K562 treated with DMSO at 1 percent for 4 hours (cell line): ENCODE data around the gene TAF11L10. TPM values are rescaled to one million over a fixed set of nuclear protein-coding genes. Genes with fewer than 3 reads are reported as not detected.

Experiments
- total RNA-seq: library from RNA; unstranded; fragments of 300-600 nt; gene quantifications from 2 replicates; pipeline ENCODE4 v1.2.3, GENCODE V29; 2022; ENCODE audit not compliant: insufficient read depth

Gene TAF11L10
- total RNA-seq, result not detected in 2 replicates

DNA sequence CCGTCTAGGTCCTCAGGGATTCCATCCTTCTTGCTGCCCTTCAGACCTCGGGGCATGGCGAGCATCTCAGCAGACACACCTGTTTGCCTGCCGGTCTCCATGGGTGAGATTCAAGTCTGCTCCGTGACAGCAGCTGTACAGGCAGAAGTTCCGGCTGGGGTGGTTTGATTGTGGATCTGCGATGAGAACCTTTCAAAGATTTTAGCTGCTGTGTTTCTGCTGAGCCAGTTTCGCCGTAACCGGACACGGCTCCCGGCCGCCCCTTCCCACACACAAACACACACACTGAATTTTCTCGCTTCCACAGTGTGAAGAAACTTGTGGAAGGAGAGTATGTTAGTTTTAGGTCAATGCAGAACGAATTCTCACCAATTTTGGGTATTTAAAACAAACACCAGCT is at the start of gene TAF11L10:
TAF11L10 (minus strand) TSS at position 101 of the 400 bp plus-strand sequence.

DNA sequence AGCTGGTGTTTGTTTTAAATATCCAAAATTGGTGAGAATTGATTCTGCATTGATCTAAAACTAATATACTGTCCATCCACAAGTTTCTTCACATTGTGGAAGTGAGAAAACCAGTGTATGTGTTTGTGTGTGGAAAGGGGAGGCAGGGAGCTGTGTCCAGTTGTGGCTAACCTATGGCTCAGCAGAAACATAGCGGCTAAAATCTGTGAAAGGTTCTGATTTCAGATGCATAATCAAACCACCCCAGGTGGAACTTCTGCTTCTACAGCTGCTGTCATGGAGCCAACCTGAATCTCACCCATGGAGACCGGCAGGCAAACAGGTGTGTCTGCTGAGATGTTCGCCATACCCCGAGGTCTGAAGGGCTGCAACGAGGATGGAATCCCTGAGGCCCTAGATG is 36.5 kb upstream of the TAF11L10 start, which contains the start of gene TAF11L14:
TAF11L14 (plus strand) TSS at position 301 of the 400 bp plus-strand sequence.

DNA sequence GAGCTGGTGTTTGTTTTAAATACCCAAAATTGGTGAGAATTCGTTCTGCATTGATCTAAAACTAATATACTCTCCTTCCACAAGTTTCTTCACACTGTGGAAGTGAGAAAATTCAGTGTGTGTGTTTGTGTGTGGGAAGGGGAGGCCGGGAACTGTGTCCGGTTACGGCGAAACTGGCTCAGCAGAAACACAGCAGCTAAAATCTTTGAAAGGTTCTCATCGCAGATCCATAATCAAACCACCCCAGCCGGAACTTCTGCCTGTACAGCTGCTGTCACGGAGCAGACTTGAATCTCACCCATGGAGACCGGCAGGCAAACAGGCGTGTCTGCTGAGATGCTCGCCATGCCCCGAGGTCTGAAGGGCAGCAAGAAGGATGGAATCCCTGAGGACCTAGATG is 34.2 kb upstream of the TAF11L10 start, which contains the start of gene TAF11L13:
TAF11L13 (plus strand) TSS at position 301 of the 400 bp plus-strand sequence.

DNA sequence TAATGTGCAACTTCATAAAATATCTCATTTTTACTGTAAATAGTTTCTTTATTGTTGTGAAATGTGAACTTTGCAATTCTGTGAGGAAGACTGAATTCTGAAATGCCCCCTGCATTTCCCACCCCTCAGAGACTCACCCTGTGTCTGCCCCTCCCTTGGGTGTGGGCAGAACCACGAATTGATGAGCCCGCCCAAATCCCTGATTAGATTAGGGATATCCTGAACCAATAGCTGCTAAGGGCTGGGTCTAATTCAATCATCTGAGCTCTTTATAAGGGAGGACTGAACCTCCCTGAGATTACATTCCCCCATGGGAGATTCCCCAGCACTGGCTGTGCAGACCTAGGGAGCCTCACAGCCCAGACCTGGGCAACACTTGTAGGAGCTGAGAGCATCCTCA is 12.5 kb upstream of the TAF11L10 start, which contains the start of gene TAF11L12:
TAF11L12 (plus strand) TSS at position 301 of the 400 bp plus-strand sequence.

DNA sequence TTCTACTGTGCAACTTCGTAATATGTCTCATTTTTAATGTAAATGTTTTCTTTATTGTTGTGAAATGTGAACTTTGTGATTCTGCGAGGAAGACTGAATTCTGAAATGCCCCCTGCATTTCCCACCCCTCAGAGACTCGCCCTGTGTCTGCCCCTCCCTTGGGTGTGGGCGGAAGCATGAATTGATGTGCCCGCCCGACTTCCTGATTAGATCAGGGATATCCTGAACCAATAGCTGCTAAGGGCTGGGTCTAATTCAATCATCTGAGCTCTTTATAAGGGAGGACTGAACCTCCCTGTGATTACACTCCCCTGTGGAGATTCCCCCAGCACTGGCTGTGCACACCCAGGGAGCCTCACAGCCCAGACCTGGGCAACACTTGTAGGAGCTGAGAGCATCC is 6.3 kb upstream of the TAF11L10 start, which contains the start of gene TAF11L11:
TAF11L11 (plus strand) TSS at position 304 of the 400 bp plus-strand sequence.

DNA sequence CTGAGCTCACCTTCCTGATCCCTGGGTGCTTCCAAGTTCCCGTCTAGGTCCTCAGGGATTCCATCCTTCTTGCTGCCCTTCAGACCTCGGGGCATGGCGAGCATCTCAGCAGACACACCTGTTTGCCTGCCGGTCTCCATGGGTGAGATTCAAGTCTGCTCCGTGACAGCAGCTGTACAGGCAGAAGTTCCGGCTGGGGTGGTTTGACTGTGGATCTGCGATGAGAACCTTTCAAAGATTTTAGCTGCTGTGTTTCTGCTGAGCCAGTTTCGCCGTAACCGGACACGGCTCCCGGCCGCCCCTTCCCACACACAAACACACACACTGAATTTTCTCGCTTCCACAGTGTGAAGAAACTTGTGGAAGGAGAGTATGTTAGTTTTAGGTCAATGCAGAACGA is 3.4 kb downstream of the TAF11L10 start, which contains the start of gene TAF11L9:
TAF11L9 (minus strand) TSS at position 140 of the 400 bp plus-strand sequence.

DNA sequence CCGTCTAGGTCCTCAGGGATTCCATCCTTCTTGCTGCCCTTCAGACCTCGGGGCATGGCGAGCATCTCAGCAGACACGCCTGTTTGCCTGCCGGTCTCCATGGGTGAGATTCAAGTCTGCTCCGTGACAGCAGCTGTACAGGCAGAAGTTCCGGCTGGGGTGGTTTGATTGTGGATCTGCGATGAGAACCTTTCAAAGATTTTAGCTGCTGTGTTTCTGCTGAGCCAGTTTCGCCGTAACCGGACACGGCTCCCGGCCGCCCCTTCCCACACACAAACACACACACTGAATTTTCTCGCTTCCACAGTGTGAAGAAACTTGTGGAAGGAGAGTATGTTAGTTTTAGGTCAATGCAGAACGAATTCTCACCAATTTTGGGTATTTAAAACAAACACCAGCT is 6.8 kb downstream of the TAF11L10 start, which contains the start of gene TAF11L8:
TAF11L8 (minus strand) TSS at position 101 of the 400 bp plus-strand sequence.

DNA sequence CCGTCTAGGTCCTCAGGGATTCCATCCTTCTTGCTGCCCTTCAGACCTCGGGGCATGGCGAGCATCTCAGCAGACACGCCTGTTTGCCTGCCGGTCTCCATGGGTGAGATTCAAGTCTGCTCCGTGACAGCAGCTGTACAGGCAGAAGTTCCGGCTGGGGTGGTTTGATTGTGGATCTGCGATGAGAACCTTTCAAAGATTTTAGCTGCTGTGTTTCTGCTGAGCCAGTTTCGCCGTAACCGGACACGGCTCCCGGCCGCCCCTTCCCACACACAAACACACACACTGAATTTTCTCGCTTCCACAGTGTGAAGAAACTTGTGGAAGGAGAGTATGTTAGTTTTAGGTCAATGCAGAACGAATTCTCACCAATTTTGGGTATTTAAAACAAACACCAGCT is 12.0 kb downstream of the TAF11L10 start, which contains the start of gene TAF11L7:
TAF11L7 (minus strand) TSS at position 101 of the 400 bp plus-strand sequence.

Other genes starting within 250 kb of the TAF11L10 start
- gene TAF11L2, start 99.6 kb downstream of the TAF11L10 start, total RNA-seq, result not detected in 2 replicates
- gene TAF11L3, start 79.5 kb downstream of the TAF11L10 start, total RNA-seq, result not detected in 2 replicates
- gene TAF11L4, start 76.0 kb downstream of the TAF11L10 start, total RNA-seq, result not detected in 2 replicates
- not detected in 2 replicates for gene TAF11L5, start 72.6 kb downstream of the TAF11L10 start, total RNA-seq
- gene TAF11L6, start 69.2 kb downstream of the TAF11L10 start, total RNA-seq, result not detected in 2 replicates
- not detected in 2 replicates for gene TAF11L7, start 12.1 kb downstream of the TAF11L10 start, total RNA-seq
- gene TAF11L8, start 6.9 kb downstream of the TAF11L10 start, total RNA-seq, result not detected in 2 replicates
- not detected in 2 replicates for gene TAF11L9, start 3.4 kb downstream of the TAF11L10 start, total RNA-seq
- gene TAF11L11, start 6.4 kb upstream of the TAF11L10 start, total RNA-seq, result not detected in 2 replicates
- gene TAF11L12, start 12.6 kb upstream of the TAF11L10 start, total RNA-seq, result not detected in 2 replicates
- not detected in 2 replicates for gene TAF11L13, start 34.3 kb upstream of the TAF11L10 start, total RNA-seq
- gene TAF11L14, start 36.6 kb upstream of the TAF11L10 start, total RNA-seq, result not detected in 2 replicates